GM19463 (cell line): ENCODE results near the gene HIP1.
"Not testable (repeated sequence)": the region's sequence is repeated elsewhere in the genome, so short reads cannot be mapped to it uniquely, and the experiment has no call there.

ENCODE experiments used
- ATAC-seq: cut with Tn5 transposase; IDR thresholded peaks from one replicate; pipeline ENCODE4 v1.9.1; 2021; ENCODE audit warnings: mild to moderate bottlenecking, moderate library complexity; ENCODE audit not compliant: unreplicated experiment

Gene HIP1

GRCh38 chr7:75739796-75740672 lies 1.3 kb upstream of the HIP1 start:
- no peak for ATAC-seq

GRCh38 chr7:75738975-75739795 lies 444 bp upstream of the HIP1 start:
- peak; percentile 93 for ATAC-seq

GRCh38 chr7:75737856-75738603 lies 711 bp downstream of the HIP1 start:
- no peak for ATAC-seq

- no peak for ATAC-seq
These were observed 3.0 kb downstream of the HIP1 start for GRCh38 chr7:75735581-75736350.

GRCh38 chr7:75734586-75735458 lies 3.9 kb downstream of the HIP1 start:
- ATAC-seq = no peak

GRCh38 chr7:75732764-75733630 lies 5.7 kb downstream of the HIP1 start:
- ATAC-seq = no peak

- ATAC-seq = no peak
These were observed 6.7 kb downstream of the HIP1 start for GRCh38 chr7:75732016-75732521.

GRCh38 chr7:75729851-75730274 lies 8.9 kb downstream of the HIP1 start:
- no peak for ATAC-seq

GRCh38 chr7:75727881-75728593 lies 10.7 kb downstream of the HIP1 start:
- no peak for ATAC-seq

- not testable (repeated sequence) for ATAC-seq
These were observed 11.4 kb downstream of the HIP1 start for GRCh38 chr7:75727351-75727750.

- ATAC-seq = no peak
These were observed 13.4 kb downstream of the HIP1 start for GRCh38 chr7:75725306-75725705.

- no peak for ATAC-seq
These were observed 15.3 kb downstream of the HIP1 start for GRCh38 chr7:75723444-75723843.

- ATAC-seq = no peak
These were observed 16.4 kb downstream of the HIP1 start for GRCh38 chr7:75722373-75722772.

- ATAC-seq = not testable (repeated sequence)
These were observed 16.8 kb downstream of the HIP1 start for GRCh38 chr7:75721922-75722321.

- ATAC-seq = no peak
These were observed 17.3 kb downstream of the HIP1 start for GRCh38 chr7:75721426-75721825.

GRCh38 chr7:75719626-75720025 lies 19.1 kb downstream of the HIP1 start:
- no peak for ATAC-seq

GRCh38 chr7:75718390-75719031 lies 20.2 kb downstream of the HIP1 start:
- no peak for ATAC-seq
